Colonic mucosa (tissue), 4 donors: ENCODE measurements around the gene ADCY7. TPM values are rescaled to one million over a fixed set of nuclear protein-coding genes. Genes with fewer than 3 reads are reported as not detected.

ENCODE experiments used
- DNase-seq: peaks from one replicate; pipeline ENCODE4 v3.0.0-alpha.2; 2020
- H3K27ac ChIP-seq: fragments of 200-600 bp; one replicate; pipeline ENCODE4 v1.8.0; 2021
- H3K27me3 ChIP-seq: fragments of 200-600 bp; one replicate; pipeline ENCODE4 v1.8.0; 2021
- H3K36me3 ChIP-seq: fragments of 200-600 bp; one replicate; pipeline ENCODE4 v1.8.0; 2021
- H3K4me1 ChIP-seq: fragments of 200-600 bp; one replicate; pipeline ENCODE4 v1.8.0; 2021; ENCODE audit warnings: mild to moderate bottlenecking
- H3K4me3 ChIP-seq: fragments of 200-600 bp; one replicate; pipeline ENCODE4 v1.8.0; 2021
- H3K9ac ChIP-seq, 2 donors: one replicate each; pipeline ENCODE4 v1.7.0; 2013; ENCODE audit warnings: control low read depth in 2 of 2, low read depth in 2 of 2, low read length in 2 of 2
- H3K9me3 ChIP-seq: fragments of 200-600 bp; one replicate; pipeline ENCODE4 v1.8.0; 2021
- intact Hi-C: fragments of 100-400 bp; cut with DNase I; formaldehyde crosslinking; loops from one replicate; pipeline ENCODE4 v1.14.1; 2022
- total RNA-seq, 2 donors: library from RNA; stranded (reverse); fragmentation: NEBNext Ultra II Directional in 1 of 2; extraction: Animal tissue kit (Norgen Biotek cat#: 25700) in 1 of 2; gene quantifications; one replicate each; pipeline ENCODE4 v1.2.1, GENCODE V29; 2021
- TF ChIP-seq, protein P1 (sequence below): fragments of 200-600 bp; IDR thresholded peaks from one replicate; pipeline ENCODE4 v1.8.0; 2022; ENCODE audit warnings: antibody characterized with exemption, mild to moderate bottlenecking
- donor health status: healthy.
- donor health status: DM: no; HTN: no; CAD: no.
- donor health status: DM: no; HTN: no; CAD: no.

Gene ADCY7
- total RNA-seq, 2 donors from 2014 or later = 15.8 to 19.2 TPM

DNA sequence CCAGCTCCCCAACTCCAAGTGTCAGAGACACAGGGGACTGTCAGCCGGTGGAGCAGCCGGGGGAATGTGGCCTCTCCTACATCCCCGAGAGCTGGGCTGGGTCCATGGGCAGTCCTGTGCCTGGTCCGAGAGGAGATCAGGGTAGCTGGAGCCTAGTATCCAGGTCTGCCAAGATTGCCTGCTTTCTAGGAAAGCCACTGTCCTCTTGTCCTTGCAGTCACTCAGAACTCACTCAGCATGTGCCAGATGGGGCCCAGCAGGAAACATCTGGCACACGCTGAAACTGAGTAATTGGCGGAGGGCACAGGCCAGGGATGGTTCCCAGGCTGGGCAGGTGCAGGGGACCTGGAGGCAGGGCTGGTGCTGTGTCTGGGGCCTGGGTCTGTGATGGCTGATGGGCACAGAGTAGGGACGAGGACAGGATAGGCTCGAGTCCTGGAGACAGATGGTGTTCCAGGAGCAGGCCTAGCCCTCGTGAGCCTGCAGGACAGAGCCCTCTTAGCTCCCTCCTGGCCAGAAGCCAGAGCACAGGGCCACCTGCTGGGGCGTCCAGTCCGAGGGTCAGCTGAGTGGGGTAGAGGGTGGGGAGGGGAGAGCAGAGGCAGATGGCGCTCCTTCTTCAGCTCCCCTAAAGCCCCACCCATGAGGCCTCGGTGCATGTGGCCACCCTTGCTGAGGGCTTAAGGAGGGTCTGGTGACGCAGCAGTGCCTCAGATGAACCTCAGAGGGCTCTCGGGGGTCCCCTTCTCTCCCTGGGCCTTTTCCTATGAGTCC lies 31.1 kb downstream of the ADCY7 start:
- intact Hi-C loops = no loop called here
- Histone ChIP-seq H3K27ac (no peak overlapping the region), H3K27me3 (no peaks in the 10 kb centered on the region), H3K9ac (no peak overlapping the region), H3K4me1 (peaks cover 7% of the 10 kb centered on the region), H3K36me3 (no peaks in the 10 kb centered on the region), H3K9me3 (no peaks in the 10 kb centered on the region), H3K4me3 (no peak overlapping the region)
- no peak for DNase-seq
- TF ChIP-seq, protein P1, sequence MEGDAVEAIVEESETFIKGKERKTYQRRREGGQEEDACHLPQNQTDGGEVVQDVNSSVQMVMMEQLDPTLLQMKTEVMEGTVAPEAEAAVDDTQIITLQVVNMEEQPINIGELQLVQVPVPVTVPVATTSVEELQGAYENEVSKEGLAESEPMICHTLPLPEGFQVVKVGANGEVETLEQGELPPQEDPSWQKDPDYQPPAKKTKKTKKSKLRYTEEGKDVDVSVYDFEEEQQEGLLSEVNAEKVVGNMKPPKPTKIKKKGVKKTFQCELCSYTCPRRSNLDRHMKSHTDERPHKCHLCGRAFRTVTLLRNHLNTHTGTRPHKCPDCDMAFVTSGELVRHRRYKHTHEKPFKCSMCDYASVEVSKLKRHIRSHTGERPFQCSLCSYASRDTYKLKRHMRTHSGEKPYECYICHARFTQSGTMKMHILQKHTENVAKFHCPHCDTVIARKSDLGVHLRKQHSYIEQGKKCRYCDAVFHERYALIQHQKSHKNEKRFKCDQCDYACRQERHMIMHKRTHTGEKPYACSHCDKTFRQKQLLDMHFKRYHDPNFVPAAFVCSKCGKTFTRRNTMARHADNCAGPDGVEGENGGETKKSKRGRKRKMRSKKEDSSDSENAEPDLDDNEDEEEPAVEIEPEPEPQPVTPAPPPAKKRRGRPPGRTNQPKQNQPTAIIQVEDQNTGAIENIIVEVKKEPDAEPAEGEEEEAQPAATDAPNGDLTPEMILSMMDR = no peak

DNA sequence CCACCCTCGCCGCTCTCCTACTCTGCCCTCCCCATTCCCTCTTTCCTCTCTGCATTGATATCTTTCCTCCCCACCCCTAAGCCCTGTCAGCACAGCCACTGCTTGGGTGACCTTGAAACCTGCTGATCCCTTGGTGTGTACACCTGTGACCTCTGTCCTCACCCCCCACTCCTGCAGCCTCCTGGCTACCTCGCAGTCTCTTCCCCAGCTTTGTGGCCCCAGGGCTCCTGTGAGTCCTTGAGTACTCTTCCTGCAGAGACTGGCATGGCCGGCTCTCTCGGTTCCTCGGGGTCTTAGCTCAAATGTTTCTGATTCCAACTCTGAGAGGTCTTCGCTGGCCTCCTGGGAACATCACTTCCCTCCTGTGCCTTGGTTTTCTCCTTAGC lies 31.7 kb downstream of the ADCY7 start:
- intact Hi-C loops = no loop called here
- H3K27ac ChIP-seq = no peak overlapping the region
- TF ChIP-seq, protein P1 = no peak
- no peak for DNase-seq
- peaks cover 7% of the 10 kb centered on the region for H3K4me1 ChIP-seq
- H3K4me3 ChIP-seq = no peak overlapping the region
- no peak overlapping the region for H3K9ac ChIP-seq
- H3K36me3 ChIP-seq = no peaks in the 10 kb centered on the region
- H3K9me3 ChIP-seq = no peaks in the 10 kb centered on the region
- no peaks in the 10 kb centered on the region for H3K27me3 ChIP-seq

DNA sequence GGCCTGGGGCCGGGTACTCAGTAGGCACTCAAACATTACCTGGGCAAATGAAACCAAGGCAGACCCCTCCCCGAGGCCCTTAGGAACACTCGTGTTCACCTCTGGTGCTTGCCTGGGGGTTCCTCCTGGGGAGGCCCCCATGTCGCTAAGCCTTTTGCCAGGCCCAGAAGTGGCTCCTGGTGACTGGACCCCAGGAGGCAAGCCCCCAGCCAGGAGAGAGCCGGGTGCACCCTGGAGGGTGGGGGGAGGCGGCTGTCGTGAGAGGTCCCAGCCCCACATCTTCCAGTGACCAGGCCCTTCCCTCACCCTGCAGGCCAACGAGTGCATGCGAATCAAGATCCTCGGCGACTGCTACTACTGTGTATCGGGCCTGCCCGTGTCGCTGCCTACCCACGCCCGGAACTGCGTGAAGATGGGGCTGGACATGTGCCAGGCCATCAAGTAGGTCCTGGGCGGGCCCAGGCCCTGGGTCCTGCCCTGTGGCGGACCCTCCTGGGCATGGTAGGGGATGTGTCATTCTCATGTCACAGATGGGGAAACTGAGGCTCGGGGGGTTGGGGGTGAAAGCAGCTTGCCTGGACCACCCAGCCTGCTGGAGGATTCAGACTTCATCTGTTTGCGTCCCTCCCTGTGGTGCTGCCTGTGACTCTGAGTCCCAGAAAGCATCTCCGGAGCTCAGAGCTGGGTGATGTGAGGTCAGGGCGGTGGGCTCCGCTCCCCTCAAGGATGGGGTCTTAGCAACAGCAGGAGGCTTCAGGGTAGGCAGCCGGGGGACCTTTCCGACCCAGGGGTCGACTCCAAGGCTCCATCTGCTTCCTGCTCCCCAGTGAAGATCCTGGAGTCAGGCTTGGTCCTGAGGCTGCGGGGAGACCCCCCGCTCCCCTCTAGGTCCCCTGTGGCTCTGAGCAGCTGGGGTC lies 32.5 kb downstream of the ADCY7 start:
- Histone ChIP-seq H3K27ac (no peak overlapping the region), H3K4me3 (no peak overlapping the region), H3K27me3 (no peaks in the 10 kb centered on the region), H3K36me3 (no peaks in the 10 kb centered on the region), H3K9me3 (no peaks in the 10 kb centered on the region), H3K9ac (no peak overlapping the region), H3K4me1 (peaks cover 7% of the 10 kb centered on the region)
- TF ChIP-seq, protein P1 = no peak
- intact Hi-C loops = no loop called here
- DNase-seq = no peak

DNA sequence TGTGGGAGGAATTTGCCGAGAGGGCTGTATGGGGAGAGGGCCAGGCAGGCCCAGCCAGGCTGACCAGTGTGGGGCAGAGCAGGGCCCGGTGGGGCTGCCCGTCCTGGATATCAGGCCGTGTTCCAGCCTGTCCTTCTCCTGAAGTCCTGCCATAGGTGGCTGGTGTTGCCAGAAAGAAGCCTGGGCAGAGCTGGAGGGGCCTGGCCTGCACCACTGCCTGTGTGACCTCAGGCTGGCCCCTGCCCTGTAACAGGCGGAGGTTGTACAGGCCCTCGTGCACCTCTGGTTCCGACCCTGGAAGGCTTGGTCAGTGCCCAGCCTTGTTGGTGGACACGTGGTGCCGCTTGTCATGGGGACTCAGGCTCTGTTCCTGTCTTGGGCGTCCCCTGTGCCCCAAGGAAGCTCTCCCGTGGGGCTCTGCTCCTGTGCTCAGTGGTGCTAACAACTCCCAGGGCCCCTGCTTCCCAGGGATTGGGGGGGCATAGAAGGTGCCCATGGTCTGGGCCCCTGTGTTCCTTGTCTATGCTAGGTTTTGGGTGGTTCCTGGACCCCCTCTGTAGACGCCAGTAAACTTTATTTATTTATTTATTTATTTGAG lies 33.3 kb downstream of the ADCY7 start:
- no peak overlapping the region for H3K9ac ChIP-seq
- intact Hi-C loops = no loop called here
- peaks cover 7% of the 10 kb centered on the region for H3K4me1 ChIP-seq
- no peaks in the 10 kb centered on the region for H3K27me3 ChIP-seq
- H3K9me3 ChIP-seq = no peaks in the 10 kb centered on the region
- TF ChIP-seq, protein P1 = no peak
- H3K4me3 ChIP-seq = no peak overlapping the region
- no peak for DNase-seq
- H3K36me3 ChIP-seq = no peaks in the 10 kb centered on the region
- H3K27ac ChIP-seq = no peak overlapping the region

DNA sequence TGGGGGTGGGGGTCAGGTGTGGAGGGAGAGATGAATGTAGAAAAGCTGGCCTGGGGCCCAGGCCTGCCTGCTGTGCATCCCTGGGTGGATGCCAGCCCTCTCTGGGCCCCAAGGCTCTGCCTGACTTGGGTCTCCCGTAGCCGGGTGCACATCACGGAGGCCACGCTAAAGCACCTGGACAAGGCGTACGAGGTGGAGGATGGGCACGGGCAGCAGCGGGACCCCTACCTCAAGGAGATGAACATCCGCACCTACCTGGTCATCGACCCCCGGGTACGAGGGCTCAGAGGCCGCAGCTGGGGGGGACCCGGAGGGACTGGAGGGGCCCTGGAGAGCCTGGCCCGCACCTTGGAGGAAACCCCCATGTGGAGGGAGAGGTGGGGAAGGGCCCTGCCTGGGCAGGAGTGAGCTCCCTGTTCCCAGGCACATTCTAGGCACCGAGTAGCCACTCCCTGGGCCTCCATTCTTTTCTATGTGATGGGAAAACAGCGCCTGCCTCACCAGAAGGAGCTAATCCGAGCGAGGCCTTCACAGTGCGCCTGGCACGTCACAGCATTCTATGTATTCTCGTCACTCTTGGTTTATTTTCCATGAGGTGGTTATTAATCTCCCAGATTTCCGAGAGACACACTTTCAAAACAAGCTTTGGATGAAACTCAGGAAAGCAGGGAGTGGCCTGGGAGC lies 34.7 kb downstream of the ADCY7 start:
- Histone ChIP-seq H3K36me3 (no peaks in the 10 kb centered on the region), H3K9ac (no peak overlapping the region), H3K4me1 (peaks cover 7% of the 10 kb centered on the region), H3K9me3 (no peaks in the 10 kb centered on the region), H3K27ac (no peak overlapping the region), H3K4me3 (no peak overlapping the region), H3K27me3 (no peaks in the 10 kb centered on the region)
- DNase-seq = no peak
- TF ChIP-seq, protein P1 = no peak
- intact Hi-C loops = no loop called here
